Mesendoderm (in vitro differentiated cells): ENCODE results near the gene PRAF2.

Experiments
- DNase-seq: peaks from one replicate; pipeline ENCODE4 v3.0.0; 2013
- H2AK5ac ChIP-seq: 2 replicates; pipeline ENCODE4 v1.6.1; 2013; ENCODE audit warnings: low read length, inconsistent platforms
- H2BK120ac ChIP-seq: 2 replicates; pipeline ENCODE4 v1.6.1; 2013; ENCODE audit warnings: low read depth, mild to moderate bottlenecking, low read length, moderate library complexity, mixed read lengths
- H2BK15ac ChIP-seq: replicated peaks from 2 replicates; pipeline ENCODE4 v1.6.1; 2013; ENCODE audit warnings: low read depth, mild to moderate bottlenecking, moderate library complexity
- H2BK5ac ChIP-seq: 2 replicates; pipeline ENCODE4 v1.6.1; 2013; ENCODE audit warnings: low read length, inconsistent platforms
- H3K18ac ChIP-seq: 2 replicates; pipeline ENCODE4 v1.6.1; 2013; ENCODE audit warnings: mild to moderate bottlenecking, low read length, mixed read lengths
- H3K23ac ChIP-seq: one replicate; pipeline ENCODE4 v1.6.1; 2013; ENCODE audit warnings: low read length
- H3K27ac ChIP-seq: 2 replicates; pipeline ENCODE4 v1.5.1; 2013; ENCODE audit warnings: low read depth, mild to moderate bottlenecking, inconsistent platforms, low read length, moderate library complexity
- H3K27me3 ChIP-seq: 2 replicates; pipeline ENCODE4 v1.6.1; 2013; ENCODE audit warnings: low read length, control low read depth, mild to moderate bottlenecking, inconsistent platforms; ENCODE audit not compliant: insufficient read depth, poor library complexity
- H3K36me3 ChIP-seq: 2 replicates; pipeline ENCODE4 v1.6.1; 2013; ENCODE audit warnings: low read length, inconsistent platforms; ENCODE audit not compliant: control insufficient read depth, insufficient read depth
- H3K4ac ChIP-seq: one replicate; pipeline ENCODE4 v1.6.1; 2013; ENCODE audit warnings: low read depth, mild to moderate bottlenecking, low read length, moderate library complexity
- H3K4me1 ChIP-seq: 2 replicates; pipeline ENCODE4 v1.6.1; 2013; ENCODE audit warnings: low read depth, low read length, inconsistent platforms; ENCODE audit not compliant: control insufficient read depth
- H3K4me2 ChIP-seq: 2 replicates; pipeline ENCODE4 v1.6.1; 2013; ENCODE audit warnings: low read length
- H3K4me3 ChIP-seq: 2 replicates; pipeline ENCODE4 v1.5.1; 2013; ENCODE audit warnings: mild to moderate bottlenecking, low read length
- H3K56ac ChIP-seq: one replicate; pipeline ENCODE4 v1.6.1; 2013; ENCODE audit warnings: low read length
- H3K79me1 ChIP-seq: 2 replicates; pipeline ENCODE4 v1.6.1; 2013; ENCODE audit warnings: low read length, inconsistent platforms
- H3K79me2 ChIP-seq: 2 replicates; pipeline ENCODE4 v1.6.1; 2013; ENCODE audit warnings: mild to moderate bottlenecking, low read length; ENCODE audit not compliant: control insufficient read depth, insufficient read depth
- H3K9ac ChIP-seq: 2 replicates; pipeline ENCODE4 v1.6.1; 2013; ENCODE audit warnings: low read length, inconsistent platforms
- H4K5ac ChIP-seq: one replicate; pipeline ENCODE4 v1.6.1; 2013; ENCODE audit warnings: low read length
- H4K8ac ChIP-seq: one replicate; pipeline ENCODE4 v1.6.1; 2013; ENCODE audit warnings: low read depth, mild to moderate bottlenecking, control low read depth, low read length, moderate library complexity
- WGBS: extraction: QIAGEN DNeasy Blood & Tissue Kit; methylation state at CpG from one replicate; pipeline ENCODE4 v1.1.7; 2013; ENCODE audit warnings: low lambda C conversion rate, missing lambda C conversion rate; ENCODE audit not compliant: insufficient coverage; ENCODE audit errors: extremely low coverage; 5-methylcytosine and 5-hydroxymethylcytosine counted together

The PRAF2 gene

DNA sequence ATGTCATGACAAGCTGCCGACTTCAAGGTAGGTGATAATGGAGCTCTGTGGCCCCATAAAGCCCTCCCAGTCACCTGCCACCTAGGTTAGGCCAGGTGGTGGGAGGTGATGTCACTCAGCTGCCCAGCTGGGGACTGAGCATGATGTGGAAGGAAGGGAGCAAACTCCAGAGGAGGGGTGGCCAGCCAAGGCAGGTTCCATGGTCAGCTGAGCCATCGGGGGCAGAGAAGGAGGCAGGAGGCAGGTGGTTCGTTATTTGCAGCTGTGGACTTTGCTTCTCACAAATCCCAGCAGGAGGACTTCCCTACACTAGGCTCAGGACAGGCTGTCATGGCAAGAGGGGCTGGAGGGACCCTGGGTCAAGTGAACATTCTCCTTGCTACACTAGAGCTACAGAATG lies 12.9 kb downstream of the PRAF2 start:
- Histone ChIP-seq H3K9ac (no peak overlapping the region), H3K4me3 (no peak overlapping the region), H3K79me1 (peaks cover 3% of the 10 kb centered on the region), H3K27ac (no peak overlapping the region), H3K27me3 (no peaks in the 10 kb centered on the region), H3K36me3 (no peaks in the 10 kb centered on the region), H3K4ac (no peak overlapping the region), H2AK5ac (no peak overlapping the region), H4K5ac (no peak overlapping the region), H3K18ac (no peak overlapping the region), H2BK15ac (no peak overlapping the region), H3K4me1 (no peaks in the 10 kb centered on the region), H2BK120ac (no peak overlapping the region), H2BK5ac (no peak overlapping the region), H3K56ac (no peak overlapping the region), H3K4me2 (no peak overlapping the region), H3K79me2 (no peaks in the 10 kb centered on the region), H4K8ac (no peak overlapping the region), H3K23ac (no peak overlapping the region)
- DNase-seq: no peak
- no CpG with 5 or more reads among the region's 3 CpGs for WGBS

DNA sequence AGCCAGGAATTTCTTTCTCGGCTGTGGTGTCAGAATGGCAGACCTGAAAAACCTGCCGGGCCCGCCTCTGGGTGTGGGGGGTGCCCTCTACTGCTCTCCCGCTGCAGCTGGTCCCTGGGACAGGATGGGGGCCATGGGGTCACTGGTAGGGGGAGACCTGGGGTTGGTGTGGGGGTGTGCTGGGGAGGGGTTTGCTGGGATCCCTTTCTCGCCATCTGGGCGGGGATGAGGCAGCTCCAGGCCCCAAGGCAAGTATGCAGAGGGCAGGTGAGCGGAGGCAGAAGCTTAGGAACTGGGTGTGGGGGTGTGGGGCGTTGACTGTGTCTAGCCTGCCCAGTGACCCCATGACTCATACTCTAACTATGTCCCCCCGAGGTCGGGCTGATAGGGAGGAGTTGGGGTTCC lies 14.1 kb downstream of the PRAF2 start:
- no peak overlapping the region for H2BK120ac ChIP-seq
- no peak overlapping the region for H3K18ac ChIP-seq
- H3K79me1 ChIP-seq: peaks cover 3% of the 10 kb centered on the region
- H3K36me3 ChIP-seq: no peaks in the 10 kb centered on the region
- no peak overlapping the region for H3K4me3 ChIP-seq
- no peak for DNase-seq
- H3K4me1 ChIP-seq: no peaks in the 10 kb centered on the region
- H2BK5ac ChIP-seq: no peak overlapping the region
- no peak overlapping the region for H3K27ac ChIP-seq
- H3K23ac ChIP-seq: no peak overlapping the region
- no peaks in the 10 kb centered on the region for H3K79me2 ChIP-seq
- no peak overlapping the region for H2BK15ac ChIP-seq
- no peaks in the 10 kb centered on the region for H3K27me3 ChIP-seq
- H4K8ac ChIP-seq: no peak overlapping the region
- H3K4ac ChIP-seq: no peak overlapping the region
- H2AK5ac ChIP-seq: no peak overlapping the region
- no peak overlapping the region for H4K5ac ChIP-seq
- H3K56ac ChIP-seq: no peak overlapping the region
- no peak overlapping the region for H3K9ac ChIP-seq
- no CpG with 5 or more reads among the region's 10 CpGs for WGBS
- peak overlapping the region; percentile 27 for H3K4me2 ChIP-seq

DNA sequence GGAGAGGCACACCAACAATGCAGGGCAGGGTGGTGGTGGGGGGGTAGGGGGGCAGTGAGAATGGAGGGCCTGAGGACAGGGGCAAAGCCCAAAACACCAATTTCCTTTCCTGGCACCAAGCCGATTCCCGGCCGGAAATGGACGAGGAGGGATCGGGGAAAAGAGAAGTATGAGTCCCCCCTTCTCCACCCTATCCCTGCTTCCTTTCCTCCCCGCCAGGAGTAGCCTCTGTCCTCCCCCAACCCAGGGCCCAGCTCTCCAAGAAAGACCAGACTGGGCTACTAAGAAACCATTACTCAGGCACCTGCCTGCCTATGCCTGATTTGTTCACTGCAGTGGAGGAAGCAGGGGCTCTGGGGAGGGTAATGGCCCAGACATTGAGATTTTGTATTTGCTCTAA lies 14.6 kb downstream of the PRAF2 start:
- peak overlapping the region; percentile 45 for H3K4me3 ChIP-seq
- H3K27me3 ChIP-seq: no peaks in the 10 kb centered on the region
- no CpG with 5 or more reads among the region's 6 CpGs for WGBS

DNA sequence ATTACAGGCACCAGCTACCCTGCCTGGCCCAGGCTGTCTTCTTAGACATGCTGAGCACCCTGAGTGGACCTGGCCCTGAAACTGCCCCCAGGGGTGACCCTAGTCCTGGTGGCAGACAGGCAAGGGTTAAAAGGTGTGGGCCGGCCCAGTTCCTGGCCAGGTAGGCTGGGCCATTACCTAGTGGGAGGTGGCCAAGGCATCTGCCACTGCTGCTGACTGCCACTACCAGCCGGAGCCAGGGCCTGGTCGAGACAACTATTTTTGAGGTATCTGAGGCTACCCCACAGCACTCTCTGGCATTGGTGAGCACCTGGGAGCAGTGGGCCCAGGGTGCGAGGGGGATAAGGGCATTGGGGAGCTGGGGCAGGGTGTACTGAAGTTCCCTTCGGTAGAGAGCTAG lies 15.0 kb downstream of the PRAF2 start, which contains the start of gene CCDC120:
Gene CCDC120, plus strand, starts transcription at position 206 of the 400 bp plus-strand sequence. CDS start 3,043 bp downstream, outside the sequence.
- peaks cover 6% of the 10 kb centered on the region for H3K79me1 ChIP-seq
- WGBS: no CpG with 5 or more reads among the region's 5 CpGs

More for the DNA sequence above, 14.6 kb downstream of the PRAF2 start:
- H3K4ac ChIP-seq: no peak overlapping the region
- no peak for DNase-seq
- peaks cover 3% of the 10 kb centered on the region for H3K79me1 ChIP-seq
- H3K23ac ChIP-seq: no peak overlapping the region
- H3K4me1 ChIP-seq: no peaks in the 10 kb centered on the region
- H3K56ac ChIP-seq: peak overlapping the region; percentile 85
- H3K4me2 ChIP-seq: peak overlapping the region; percentile 27
- no peak overlapping the region for H2BK15ac ChIP-seq
- H2BK5ac ChIP-seq: no peak overlapping the region
- H3K36me3 ChIP-seq: no peaks in the 10 kb centered on the region
- no peak overlapping the region for H4K8ac ChIP-seq
- no peak overlapping the region for H3K27ac ChIP-seq
- no peak overlapping the region for H4K5ac ChIP-seq
- peaks cover 2% of the 10 kb centered on the region for H3K79me2 ChIP-seq
- peak overlapping the region; percentile 73 for H3K9ac ChIP-seq
- no peak overlapping the region for H2BK120ac ChIP-seq
- no peak overlapping the region for H3K18ac ChIP-seq
- H2AK5ac ChIP-seq: no peak overlapping the region

DNA sequence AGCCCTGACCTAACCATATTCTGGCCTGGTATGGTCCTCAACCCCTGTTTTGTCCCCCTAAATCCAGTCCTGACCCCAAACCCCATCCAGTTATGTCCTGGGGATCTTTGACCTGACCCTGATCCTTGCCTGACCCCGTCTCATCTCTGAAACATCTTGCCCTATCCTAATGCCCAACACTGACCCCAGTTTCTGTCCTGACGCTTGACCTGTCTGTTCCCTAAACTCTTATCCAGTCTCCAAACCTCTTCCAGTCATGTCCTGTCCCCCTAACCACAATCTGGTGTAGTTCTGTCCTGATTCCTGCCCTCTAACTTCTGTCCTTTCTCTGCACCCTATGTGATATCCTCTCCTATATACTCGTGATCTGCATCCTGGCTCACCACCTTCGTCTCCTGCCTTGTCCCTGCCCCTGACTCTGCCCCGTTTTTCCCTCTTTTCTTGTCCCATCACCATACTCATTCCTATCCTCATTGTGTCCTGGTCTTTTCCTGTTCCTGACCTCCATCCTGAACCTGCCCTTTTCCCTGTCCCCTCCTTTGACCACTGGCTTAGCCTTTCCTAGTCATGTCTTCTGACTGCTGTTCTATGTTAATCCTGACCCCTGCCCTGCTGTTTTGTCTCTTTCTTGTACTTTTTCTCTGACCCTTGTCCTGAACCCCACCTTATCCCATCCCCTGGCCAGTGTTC lies 19.6 kb downstream of the PRAF2 start:
- peak overlapping the region; percentile 82 for H3K56ac ChIP-seq
- H3K23ac ChIP-seq: peak overlapping the region; percentile 24
- no peak overlapping the region for H2BK120ac ChIP-seq
- H3K27ac ChIP-seq: no peak overlapping the region
- H2BK15ac ChIP-seq: no peak overlapping the region
- peaks cover 5% of the 10 kb centered on the region for H3K79me2 ChIP-seq
- H3K4me2 ChIP-seq: peak overlapping the region; percentile 62
- no peak for DNase-seq
- H3K9ac ChIP-seq: peak overlapping the region; percentile 72
- no CpG with 5 or more reads among the region's 5 CpGs for WGBS
- peak overlapping the region; percentile 57 for H3K4me3 ChIP-seq
- H2AK5ac ChIP-seq: no peak overlapping the region
- H3K36me3 ChIP-seq: no peaks in the 10 kb centered on the region
- H4K8ac ChIP-seq: no peak overlapping the region
- no peaks in the 10 kb centered on the region for H3K27me3 ChIP-seq
- H4K5ac ChIP-seq: no peak overlapping the region
- peaks cover 4% of the 10 kb centered on the region for H3K79me1 ChIP-seq
- no peak overlapping the region for H2BK5ac ChIP-seq
- no peak overlapping the region for H3K4ac ChIP-seq
- no peaks in the 10 kb centered on the region for H3K4me1 ChIP-seq
- H3K18ac ChIP-seq: no peak overlapping the region

More for the DNA sequence above, 15.0 kb downstream of the PRAF2 start, which contains the start of gene CCDC120:
- H3K4me1 ChIP-seq: no peaks in the 10 kb centered on the region
- no peak within 1 kb of the TSS for H4K5ac ChIP-seq
- no peak within 1 kb of the TSS for H3K27ac ChIP-seq
- peak within 1 kb of the TSS; percentile 73 for H3K9ac ChIP-seq
- peaks cover 5% of the 10 kb centered on the region for H3K79me2 ChIP-seq
- H3K23ac ChIP-seq: no peak within 1 kb of the TSS
- H3K36me3 ChIP-seq: no peaks in the 10 kb centered on the region
- H3K56ac ChIP-seq: peak within 1 kb of the TSS; percentile 85
- peak within 1 kb of the TSS; percentile 27 for H3K4me2 ChIP-seq
- no peak within 1 kb of the TSS for H3K4ac ChIP-seq
- DNase-seq: peak; percentile 49
- no peak within 1 kb of the TSS for H2BK120ac ChIP-seq
- H2BK15ac ChIP-seq: no peak within 1 kb of the TSS
- H3K4me3 ChIP-seq: peak within 1 kb of the TSS; percentile 45
- H4K8ac ChIP-seq: no peak within 1 kb of the TSS
- no peak within 1 kb of the TSS for H2AK5ac ChIP-seq
- no peaks in the 10 kb centered on the region for H3K27me3 ChIP-seq
- no peak within 1 kb of the TSS for H3K18ac ChIP-seq
- no peak within 1 kb of the TSS for H2BK5ac ChIP-seq
